ENCODE results near the gene DNAJC22. TPM values are rescaled to one million over a fixed set of nuclear protein-coding genes. Genes with fewer than 3 reads are reported as not detected.

Gene DNAJC22
- total RNA-seq, 1 donor from 2014 or later = 4.5 TPM

GRCh38 chr12:49349266-49349665, 2.6 kb downstream of the DNAJC22 start:
- Mint-ChIP-seq H3K36me3 (ENCODE audit: unreplicated experiment) (no peaks in the 10 kb centered on the region), H3K4me3 (ENCODE audit: unreplicated experiment) (no peak overlapping the region), H3K9me3 (ENCODE audit: unreplicated experiment) (peaks cover 6% of the 10 kb centered on the region), H3K4me1 (ENCODE audit: low read depth, unreplicated experiment) (peaks cover 9% of the 10 kb centered on the region), H3K27ac (ENCODE audit: unreplicated experiment) (no peak overlapping the region), H3K27me3 (ENCODE audit: unreplicated experiment) (peaks cover 11% of the 10 kb centered on the region)
- DNase-seq = no peak
- no peak for TF ChIP-seq CTCF (IDR thresholded peaks at IDR 0.05; ENCODE audit: partially characterized antibody, unreplicated experiment)

GRCh38 chr12:49352351-49352750, 5.7 kb downstream of the DNAJC22 start:
- H3K4me3 Mint-ChIP-seq (ENCODE audit: unreplicated experiment) = no peak overlapping the region
- peaks cover 5% of the 10 kb centered on the region for H3K27me3 Mint-ChIP-seq (ENCODE audit: unreplicated experiment)
- H3K9me3 Mint-ChIP-seq (ENCODE audit: unreplicated experiment) = peaks cover 4% of the 10 kb centered on the region
- DNase-seq = no peak
- TF ChIP-seq CTCF (IDR thresholded peaks at IDR 0.05; ENCODE audit: partially characterized antibody, unreplicated experiment) = no peak
- H3K4me1 Mint-ChIP-seq (ENCODE audit: low read depth, unreplicated experiment) = peaks cover 5% of the 10 kb centered on the region
- H3K36me3 Mint-ChIP-seq (ENCODE audit: unreplicated experiment) = no peaks in the 10 kb centered on the region
- H3K27ac Mint-ChIP-seq (ENCODE audit: unreplicated experiment) = no peak overlapping the region

GRCh38 chr12:49355913-49356312, 9.2 kb downstream of the DNAJC22 start:
- Mint-ChIP-seq H3K36me3 (ENCODE audit: unreplicated experiment) (no peaks in the 10 kb centered on the region), H3K9me3 (ENCODE audit: unreplicated experiment) (peaks cover 2% of the 10 kb centered on the region), H3K4me3 (ENCODE audit: unreplicated experiment) (no peak overlapping the region), H3K27ac (ENCODE audit: unreplicated experiment) (no peak overlapping the region), H3K4me1 (ENCODE audit: low read depth, unreplicated experiment) (no peaks in the 10 kb centered on the region), H3K27me3 (ENCODE audit: unreplicated experiment) (peaks cover 2% of the 10 kb centered on the region)
- TF ChIP-seq CTCF (IDR thresholded peaks at IDR 0.05; ENCODE audit: partially characterized antibody, unreplicated experiment) = no peak
- no peak for DNase-seq

GRCh38 chr12:49357103-49357678, 10.5 kb downstream of the DNAJC22 start:
- no peak for DNase-seq
- H3K9me3 Mint-ChIP-seq (ENCODE audit: unreplicated experiment) = peaks cover 2% of the 10 kb centered on the region
- peak; percentile 83 for TF ChIP-seq CTCF (IDR thresholded peaks at IDR 0.05; ENCODE audit: partially characterized antibody, unreplicated experiment)
- H3K4me3 Mint-ChIP-seq (ENCODE audit: unreplicated experiment) = no peak overlapping the region
- H3K4me1 Mint-ChIP-seq (ENCODE audit: low read depth, unreplicated experiment) = no peaks in the 10 kb centered on the region
- H3K36me3 Mint-ChIP-seq (ENCODE audit: unreplicated experiment) = no peaks in the 10 kb centered on the region
- H3K27ac Mint-ChIP-seq (ENCODE audit: unreplicated experiment) = no peak overlapping the region
- peaks cover 2% of the 10 kb centered on the region for H3K27me3 Mint-ChIP-seq (ENCODE audit: unreplicated experiment)

GRCh38 chr12:49358483-49359141, 11.9 kb downstream of the DNAJC22 start:
- H3K9me3 Mint-ChIP-seq (ENCODE audit: unreplicated experiment) = peaks cover 2% of the 10 kb centered on the region
- H3K27me3 Mint-ChIP-seq (ENCODE audit: unreplicated experiment) = peaks cover 2% of the 10 kb centered on the region
- H3K27ac Mint-ChIP-seq (ENCODE audit: unreplicated experiment) = no peak overlapping the region
- H3K36me3 Mint-ChIP-seq (ENCODE audit: unreplicated experiment) = no peaks in the 10 kb centered on the region
- peak; percentile 59 for DNase-seq
- H3K4me1 Mint-ChIP-seq (ENCODE audit: low read depth, unreplicated experiment) = no peaks in the 10 kb centered on the region
- H3K4me3 Mint-ChIP-seq (ENCODE audit: unreplicated experiment) = no peak overlapping the region
- peak; percentile 68 for TF ChIP-seq CTCF (IDR thresholded peaks at IDR 0.05; ENCODE audit: partially characterized antibody, unreplicated experiment)

Data from glutamatergic neuron (in vitro differentiated cells).